ENCODE results near the gene NXPH4.

The NXPH4 gene

GRCh38 chr12:57196439-57196838 is 20.2 kb upstream of the NXPH4 start:
- Histone ChIP-seq H3K9ac (ENCODE audit: low read depth, low read length, poor library complexity, severe bottlenecking) (peak overlapping the region; percentile 46), H2AFZ (ENCODE audit: low read length) (no peak overlapping the region; the same call in 1 of the 2 replicates), H3K4me3 (ENCODE audit: low read length, poor library complexity, severe bottlenecking) (peak overlapping the region; percentile 40), H3F3A (ENCODE audit: low read depth) (no peaks in the 10 kb centered on the region), H3K27me3 (ENCODE audit: insufficient read depth, low read length, poor library complexity, severe bottlenecking) (no peaks in the 10 kb centered on the region), H3K9me2 (replicated peaks; ENCODE audit: low read depth, low read length) (no peaks in the 10 kb centered on the region), H3K9me3 (ENCODE audit: insufficient read depth, low read depth, low read length) (no peaks in the 10 kb centered on the region), H3K4me1 (ENCODE audit: insufficient read depth, low read length, poor library complexity, severe bottlenecking) (peaks cover 17% of the 10 kb centered on the region), H4K20me1 (ENCODE audit: insufficient read depth, low read length, poor library complexity, severe bottlenecking) (no peaks in the 10 kb centered on the region), H3K79me2 (ENCODE audit: insufficient read depth, low read length) (no peaks in the 10 kb centered on the region), H3K4me2 (ENCODE audit: low read depth, low read length, poor library complexity, severe bottlenecking) (peak overlapping the region; percentile 62), H3K36me3 (ENCODE audit: insufficient read depth, low read length) (no peaks in the 10 kb centered on the region; the same call in 1 of the 2 replicates)
- TF ChIP-seq EZH2phosphoT487 (IDR thresholded peaks at IDR 0.05; ENCODE audit: borderline replicate concordance) (no peak), CTCF (conservative IDR thresholded peaks at IDR 0.05; ENCODE audit: low read length) (no peak)

- Histone ChIP-seq H3K4me3 (ENCODE audit: low read length, poor library complexity, severe bottlenecking) (no peak overlapping the region), H4K20me1 (ENCODE audit: insufficient read depth, low read length, poor library complexity, severe bottlenecking) (no peaks in the 10 kb centered on the region), H3K79me2 (ENCODE audit: insufficient read depth, low read length) (no peaks in the 10 kb centered on the region), H2AFZ (ENCODE audit: low read length) (no peak overlapping the region), H3K9ac (ENCODE audit: low read depth, low read length, poor library complexity, severe bottlenecking) (no peak overlapping the region), H3K4me2 (ENCODE audit: low read depth, low read length, poor library complexity, severe bottlenecking) (no peak overlapping the region), H3F3A (ENCODE audit: low read depth) (no peaks in the 10 kb centered on the region), H3K9me2 (replicated peaks; ENCODE audit: low read depth, low read length) (no peaks in the 10 kb centered on the region), H3K27me3 (ENCODE audit: insufficient read depth, low read length, poor library complexity, severe bottlenecking) (no peaks in the 10 kb centered on the region), H3K4me1 (ENCODE audit: insufficient read depth, low read length, poor library complexity, severe bottlenecking) (peaks cover 17% of the 10 kb centered on the region), H3K36me3 (ENCODE audit: insufficient read depth, low read length) (no peaks in the 10 kb centered on the region; the same call in 1 of the 2 replicates), H3K9me3 (ENCODE audit: insufficient read depth, low read depth, low read length) (no peaks in the 10 kb centered on the region)
- no peak for TF ChIP-seq CTCF (conservative IDR thresholded peaks at IDR 0.05; ENCODE audit: low read length)
- TF ChIP-seq EZH2phosphoT487 (IDR thresholded peaks at IDR 0.05; ENCODE audit: borderline replicate concordance), result no peak
Observed at GRCh38 chr12:57196956-57197355, 19.6 kb upstream of the NXPH4 start.

- Histone ChIP-seq H4K20me1 (ENCODE audit: insufficient read depth, low read length, poor library complexity, severe bottlenecking) (no peaks in the 10 kb centered on the region), H3K4me3 (ENCODE audit: low read length, poor library complexity, severe bottlenecking) (no peak overlapping the region), H3K9ac (ENCODE audit: low read depth, low read length, poor library complexity, severe bottlenecking) (no peak overlapping the region), H3K9me3 (ENCODE audit: insufficient read depth, low read depth, low read length) (no peaks in the 10 kb centered on the region), H3F3A (ENCODE audit: low read depth) (no peaks in the 10 kb centered on the region), H3K27me3 (ENCODE audit: insufficient read depth, low read length, poor library complexity, severe bottlenecking) (no peaks in the 10 kb centered on the region), H3K4me1 (ENCODE audit: insufficient read depth, low read length, poor library complexity, severe bottlenecking) (peaks cover 17% of the 10 kb centered on the region), H3K4me2 (ENCODE audit: low read depth, low read length, poor library complexity, severe bottlenecking) (no peak overlapping the region), H3K79me2 (ENCODE audit: insufficient read depth, low read length) (no peaks in the 10 kb centered on the region), H3K9me2 (replicated peaks; ENCODE audit: low read depth, low read length) (no peaks in the 10 kb centered on the region), H3K36me3 (ENCODE audit: insufficient read depth, low read length) (no peaks in the 10 kb centered on the region), H2AFZ (ENCODE audit: low read length) (no peak overlapping the region)
- no peak for TF ChIP-seq EZH2phosphoT487 (IDR thresholded peaks at IDR 0.05; ENCODE audit: borderline replicate concordance)
- no peak for TF ChIP-seq CTCF (conservative IDR thresholded peaks at IDR 0.05; ENCODE audit: low read length)
Observed at GRCh38 chr12:57198329-57198728, 18.3 kb upstream of the NXPH4 start.
